K562 (cell line): Measurements from ENCODE around the gene MSTO1. TPM values are rescaled to one million over a fixed set of nuclear protein-coding genes. Genes with fewer than 3 reads are reported as not detected.

Experiments used
- CHCHD3 ChIP-seq: fragments of 250-450 bp; sonication (Bioruptor Pico); IDR thresholded peaks from 2 replicates; pipeline ENCODE4 v2.1.2; 2022; ENCODE audit warnings: mild to moderate bottlenecking
- CHD4 ChIP-seq: fragments of 200-600 bp; sonication (generic); IDR thresholded peaks from 3 replicates; pipeline ENCODE4 v1.6.1; 2012; ENCODE audit warnings: low read depth, mild to moderate bottlenecking, mixed read lengths, low read length, inconsistent platforms; ENCODE audit not compliant: insufficient read depth, insufficient replicate concordance, poor library complexity, severe bottlenecking
- CTCF ChIP-seq, 3 experiments: IDR thresholded peaks in 2 of 3; conservative IDR thresholded peaks in 1 of 3; 2 replicates each; pipeline ENCODE4 v1.5.1; 2011 to 2012; ENCODE audit warnings: low read length in 3 of 3, mild to moderate bottlenecking in 3 of 3, control low read depth in 2 of 3, improper control_type of control experiment in 1 of 3, inconsistent platforms in 1 of 3, low read depth in 1 of 3, mixed read lengths in 1 of 3, moderate library complexity in 1 of 3; ENCODE audit not compliant: insufficient read depth in 2 of 3
- DPF2 ChIP-seq: fragments of 450-650 bp; IDR thresholded peaks from 2 replicates; pipeline ENCODE4 v1.6.1; 2016
- ETS1 ChIP-seq: conservative IDR thresholded peaks from 2 replicates; pipeline ENCODE4 v1.6.1; 2011; ENCODE audit warnings: low read depth, mild to moderate bottlenecking, low read length; ENCODE audit not compliant: control insufficient read depth
- GABPA ChIP-seq: fragments of 200-800 bp; sonication (Bioruptor generic); conservative IDR thresholded peaks from 2 replicates; pipeline ENCODE4 v1.6.1; 2016; ENCODE audit warnings: low read depth, missing genetic modification characterization, missing compliant biosample characterization
- MEIS2 ChIP-seq: fragments of 450-650 bp; IDR thresholded peaks from 2 replicates; pipeline ENCODE4 v1.6.1; 2014; ENCODE audit warnings: mild to moderate bottlenecking; ENCODE audit not compliant: partially characterized antibody
- MNT ChIP-seq, 2 experiments: fragments of 450-650 bp; conservative IDR thresholded peaks; 2 replicates each; pipeline ENCODE4 v1.6.1; 2017; ENCODE audit warnings: mild to moderate bottlenecking in 2 of 2, moderate library complexity in 2 of 2
- POLR2B ChIP-seq: fragments of 450-650 bp; IDR thresholded peaks from 2 replicates; pipeline ENCODE4 v1.6.1; 2018; ENCODE audit warnings: low read depth; ENCODE audit not compliant: partially characterized antibody
- PTTG1 ChIP-seq: fragments of 450-650 bp; IDR thresholded peaks from 2 replicates; pipeline ENCODE4 v1.6.1; 2016; ENCODE audit warnings: low read depth, mild to moderate bottlenecking, missing genetic modification characterization, missing compliant biosample characterization
- RAD21 ChIP-seq, 2 experiments: fragments of 250-450 bp in 1 of 2; fragments of 450-650 bp in 1 of 2; sonication (Bioruptor Pico) in 1 of 2; formaldehyde crosslinking in 1 of 2; IDR thresholded peaks in 1 of 2; conservative IDR thresholded peaks in 1 of 2; 2 replicates each; pipeline versions ENCODE4 v1.4.0 to v1.8.0; 2020 to 2022; ENCODE audit warnings: mild to moderate bottlenecking in 2 of 2, moderate library complexity in 1 of 2
- ZFP36 ChIP-seq: fragments of 150-350 bp; IDR thresholded peaks from 2 replicates; pipeline ENCODE4 v1.6.1; 2018; ENCODE audit warnings: low read length, low read depth; ENCODE audit not compliant: partially characterized antibody
- ZNF280B ChIP-seq: fragments of 250-450 bp; sonication (Bioruptor Pico); IDR thresholded peaks from 2 replicates; pipeline ENCODE4 v1.5.1; 2021; ENCODE audit warnings: mild to moderate bottlenecking
- ZNF347 ChIP-seq: fragments of 450-650 bp; formaldehyde crosslinking; IDR thresholded peaks from 2 replicates; pipeline ENCODE4 v1.4.0; 2020; ENCODE audit warnings: low read depth, mild to moderate bottlenecking, moderate library complexity
- polyA plus RNA-seq, 8 experiments: library from polyadenylated mRNA; depleted of rRNA in 4 of 8; stranded (reverse) in 5 of 8; unstranded in 3 of 8; fragments of >200 nt; fragmentation: Nextera tagmentation in 2 of 8; fragmentation: Illumina TruSeq in 1 of 8; extraction: Ambion mirVana in 2 of 8; extraction: Trizol in 1 of 8; gene quantifications; 2 replicates each; pipeline versions ENCODE4 v1.2.1 to v1.2.3, GENCODE V29; 2011 to 2014; ENCODE audit warnings: inconsistent platforms in 1 of 8, missing spikeins in 1 of 8
- total RNA-seq, 7 experiments: library from RNA; depleted of rRNA in 6 of 7; stranded (reverse); fragments of >200 nt in 6 of 7; fragmentation: Illumina TruSeq in 2 of 7; extraction: Trizol in 2 of 7; gene quantifications; 2 replicates each; pipeline versions ENCODE4 v1.2.1 to v1.2.3, GENCODE V29; 2011 to 2021; ENCODE audit warnings: low replicate concordance in 1 of 7
- TF ChIP-seq, protein P1 (sequence below): fragments of 250-450 bp; sonication (Bioruptor Pico); IDR thresholded peaks from 2 replicates; pipeline ENCODE4 v1.4.0; 2020; ENCODE audit warnings: borderline replicate concordance
- TF ChIP-seq, protein P2 (sequence below): fragments of 450-650 bp; formaldehyde crosslinking; IDR thresholded peaks from 2 replicates; pipeline ENCODE4 v1.4.0; 2020; ENCODE audit warnings: mild to moderate bottlenecking, moderate library complexity

MSTO1 gene
- total and polyA plus RNA-seq, 9 of the 15 experiments (the other 6 are each of a cell fraction or from before 2014, with no cell fraction given): 18.8 to 71.1 (median 47.3) TPM

GRCh38 chr1:155598842-155599331 lies 11.1 kb upstream of the MSTO1 start (continued):
- no peak for TF ChIP-seq PTTG1
- TF ChIP-seq DPF2: peak; percentile 44
- peak; percentile 22 for TF ChIP-seq MEIS2
- no peak for TF ChIP-seq MNT (conservative IDR thresholded peaks at IDR 0.05)
- TF ChIP-seq POLR2B: no peak
- TF ChIP-seq, protein P1, sequence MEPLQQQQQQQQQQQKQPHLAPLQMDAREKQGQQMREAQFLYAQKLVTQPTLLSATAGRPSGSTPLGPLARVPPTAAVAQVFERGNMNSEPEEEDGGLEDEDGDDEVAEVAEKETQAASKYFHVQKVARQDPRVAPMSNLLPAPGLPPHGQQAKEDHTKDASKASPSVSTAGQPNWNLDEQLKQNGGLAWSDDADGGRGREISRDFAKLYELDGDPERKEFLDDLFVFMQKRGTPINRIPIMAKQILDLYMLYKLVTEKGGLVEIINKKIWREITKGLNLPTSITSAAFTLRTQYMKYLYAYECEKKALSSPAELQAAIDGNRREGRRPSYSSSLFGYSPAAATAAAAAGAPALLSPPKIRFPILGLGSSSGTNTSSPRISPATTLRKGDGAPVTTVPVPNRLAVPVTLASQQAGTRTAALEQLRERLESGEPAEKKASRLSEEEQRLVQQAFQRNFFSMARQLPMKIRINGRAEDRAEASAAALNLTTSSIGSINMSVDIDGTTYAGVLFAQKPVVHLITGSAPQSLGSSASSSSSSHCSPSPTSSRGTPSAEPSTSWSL: no peak
- TF ChIP-seq CHCHD3 (CRISPR knock-in tag): no peak
- no peak for TF ChIP-seq ZNF280B
- TF ChIP-seq CTCF (IDR thresholded peaks at IDR 0.05 in 2 of 3, conservative IDR thresholded peaks at IDR 0.05 in 1 of 3; ENCODE audit: insufficient read depth in 2 of 3, low read depth in 1 of 3, low read length in 3 of 3): 0 out of 6 replicates have a peak, but pooled peaks of 1 of the 3 experiments have one; percentile 14
- no peak for TF ChIP-seq ZFP36
- TF ChIP-seq ZNF347: no peak
- 0 out of 2 replicates have a peak, but pooled peaks have one; percentile 24 for TF ChIP-seq GABPA
- no peak for TF ChIP-seq CHD4
- TF ChIP-seq ETS1: no peak
- peak; percentile 13 to 30; a peak in 3 of 4 replicates for TF ChIP-seq RAD21 (CRISPR knock-in tag; conservative IDR thresholded peaks at IDR 0.05 in 1 of 2, IDR thresholded peaks at IDR 0.05 in 1 of 2)
- TF ChIP-seq, protein P2, sequence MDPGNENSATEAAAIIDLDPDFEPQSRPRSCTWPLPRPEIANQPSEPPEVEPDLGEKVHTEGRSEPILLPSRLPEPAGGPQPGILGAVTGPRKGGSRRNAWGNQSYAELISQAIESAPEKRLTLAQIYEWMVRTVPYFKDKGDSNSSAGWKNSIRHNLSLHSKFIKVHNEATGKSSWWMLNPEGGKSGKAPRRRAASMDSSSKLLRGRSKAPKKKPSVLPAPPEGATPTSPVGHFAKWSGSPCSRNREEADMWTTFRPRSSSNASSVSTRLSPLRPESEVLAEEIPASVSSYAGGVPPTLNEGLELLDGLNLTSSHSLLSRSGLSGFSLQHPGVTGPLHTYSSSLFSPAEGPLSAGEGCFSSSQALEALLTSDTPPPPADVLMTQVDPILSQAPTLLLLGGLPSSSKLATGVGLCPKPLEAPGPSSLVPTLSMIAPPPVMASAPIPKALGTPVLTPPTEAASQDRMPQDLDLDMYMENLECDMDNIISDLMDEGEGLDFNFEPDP (CRISPR knock-in tag): no peak
